ENCODE results near the gene HASPIN.

- TF ChIP-seq, protein P1, sequence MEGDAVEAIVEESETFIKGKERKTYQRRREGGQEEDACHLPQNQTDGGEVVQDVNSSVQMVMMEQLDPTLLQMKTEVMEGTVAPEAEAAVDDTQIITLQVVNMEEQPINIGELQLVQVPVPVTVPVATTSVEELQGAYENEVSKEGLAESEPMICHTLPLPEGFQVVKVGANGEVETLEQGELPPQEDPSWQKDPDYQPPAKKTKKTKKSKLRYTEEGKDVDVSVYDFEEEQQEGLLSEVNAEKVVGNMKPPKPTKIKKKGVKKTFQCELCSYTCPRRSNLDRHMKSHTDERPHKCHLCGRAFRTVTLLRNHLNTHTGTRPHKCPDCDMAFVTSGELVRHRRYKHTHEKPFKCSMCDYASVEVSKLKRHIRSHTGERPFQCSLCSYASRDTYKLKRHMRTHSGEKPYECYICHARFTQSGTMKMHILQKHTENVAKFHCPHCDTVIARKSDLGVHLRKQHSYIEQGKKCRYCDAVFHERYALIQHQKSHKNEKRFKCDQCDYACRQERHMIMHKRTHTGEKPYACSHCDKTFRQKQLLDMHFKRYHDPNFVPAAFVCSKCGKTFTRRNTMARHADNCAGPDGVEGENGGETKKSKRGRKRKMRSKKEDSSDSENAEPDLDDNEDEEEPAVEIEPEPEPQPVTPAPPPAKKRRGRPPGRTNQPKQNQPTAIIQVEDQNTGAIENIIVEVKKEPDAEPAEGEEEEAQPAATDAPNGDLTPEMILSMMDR (IDR thresholded peaks at IDR 0.05), result no peak
- TF ChIP-seq ZFX (IDR thresholded peaks at IDR 0.05; ENCODE audit: borderline replicate concordance), result no peak
Observed at GRCh38 chr17:3690094-3690715, 33.5 kb upstream of the HASPIN start.
